H1 (cell line): ENCODE data around the gene FUBP3. TPM values are rescaled to one million over a fixed set of nuclear protein-coding genes. Genes with fewer than 3 reads are reported as not detected.
A peak's percentile ranks its signal among the peaks of the same experiment; 100 is the strongest.

Experiments
- BACH1 ChIP-seq: IDR thresholded peaks from 2 replicates; pipeline ENCODE4 v1.6.1; 2012; ENCODE audit warnings: low read length, improper control_type of control experiment
- CBX5 ChIP-seq: fragments of 300-800, 300-1000 bp; sonication (generic); IDR thresholded peaks from 2 replicates; pipeline ENCODE4 v1.7.1; 2016; ENCODE audit warnings: antibody characterized with exemption, low read length, low read depth
- CBX8 ChIP-seq: fragments of 300-800, 300-1000 bp; sonication (generic); IDR thresholded peaks from 2 replicates; pipeline ENCODE4 v1.7.1; 2016; ENCODE audit warnings: low read depth, low read length, borderline replicate concordance
- EGR1 ChIP-seq: IDR thresholded peaks from 2 replicates; pipeline ENCODE4 v1.6.1; 2011; ENCODE audit warnings: low read depth, low read length, borderline replicate concordance
- GTF2F1 ChIP-seq: IDR thresholded peaks from 2 replicates; pipeline ENCODE4 v1.6.1; 2012; ENCODE audit warnings: low read depth, low read length, improper control_type of control experiment, borderline replicate concordance
- HDAC2 ChIP-seq, 2 experiments: fragments of 300-600 bp in 1 of 2; sonication (generic) in 1 of 2; IDR thresholded peaks; 2 replicates each; pipeline ENCODE4 v1.6.1; 2011 to 2012; ENCODE audit warnings: low read depth in 2 of 2, low read length in 2 of 2, mild to moderate bottlenecking in 2 of 2, moderate library complexity in 2 of 2, borderline replicate concordance in 1 of 2, inconsistent platforms in 1 of 2
- KDM5A ChIP-seq: fragments of 200-600 bp; IDR thresholded peaks from 2 replicates; pipeline ENCODE4 v1.7.1; 2012; ENCODE audit warnings: mild to moderate bottlenecking, low read length, inconsistent platforms, mixed read lengths
- POLR2AphosphoS5 ChIP-seq: IDR thresholded peaks from 2 replicates; pipeline ENCODE4 v1.6.1; 2011; ENCODE audit warnings: low read depth, low read length
- POU5F1 ChIP-seq: IDR thresholded peaks from 2 replicates; pipeline ENCODE4 v1.6.1; 2011; ENCODE audit warnings: low read depth, mild to moderate bottlenecking, low read length, moderate library complexity
- RAD21 ChIP-seq, 2 experiments: IDR thresholded peaks in 1 of 2; conservative IDR thresholded peaks in 1 of 2; 2 replicates each; pipeline ENCODE4 v1.6.1; 2011; ENCODE audit warnings: low read depth in 2 of 2, low read length in 2 of 2, improper control_type of control experiment in 1 of 2, inconsistent platforms in 1 of 2, mild to moderate bottlenecking in 1 of 2, moderate library complexity in 1 of 2
- RBBP5 ChIP-seq: IDR thresholded peaks from 2 replicates; pipeline ENCODE4 v1.7.1; 2012; ENCODE audit warnings: low read depth, mild to moderate bottlenecking, inconsistent platforms, low read length, moderate library complexity, borderline replicate concordance
- RFX5 ChIP-seq: IDR thresholded peaks from 2 replicates; pipeline ENCODE4 v1.6.1; 2011; ENCODE audit warnings: low read depth, low read length, improper control_type of control experiment, borderline replicate concordance
- RNF2 ChIP-seq: fragments of 200-900, 300-1000 bp; sonication (generic); IDR thresholded peaks from 2 replicates; pipeline ENCODE4 v1.7.1; 2016; ENCODE audit warnings: borderline replicate concordance, low read depth, mild to moderate bottlenecking, antibody characterized with exemption, low read length; ENCODE audit not compliant: poor library complexity, severe bottlenecking; ENCODE audit errors: missing control alignments
- SAP30 ChIP-seq: fragments of 300-600 bp; sonication (generic); IDR thresholded peaks from 2 replicates; pipeline ENCODE4 v1.7.1; 2012; ENCODE audit warnings: low read length, moderate library complexity, mild to moderate bottlenecking, inconsistent platforms; ENCODE audit not compliant: insufficient read depth, insufficient replicate concordance
- SIRT6 ChIP-seq: IDR thresholded peaks from one replicate; pipeline ENCODE4 v1.7.1; 2012; ENCODE audit warnings: low read length, inconsistent platforms
- SP1 ChIP-seq: IDR thresholded peaks from 2 replicates; pipeline ENCODE4 v1.6.1; 2011; ENCODE audit warnings: low read depth, low read length
- SP2 ChIP-seq: IDR thresholded peaks from 2 replicates; pipeline ENCODE4 v1.6.1; 2012; ENCODE audit warnings: mild to moderate bottlenecking, low read length, inconsistent platforms
- SP4 ChIP-seq: IDR thresholded peaks from 2 replicates; pipeline ENCODE4 v1.6.1; 2012; ENCODE audit warnings: low read length, inconsistent platforms
- SRF ChIP-seq: IDR thresholded peaks from 2 replicates; pipeline ENCODE4 v1.6.1; 2011; ENCODE audit warnings: mild to moderate bottlenecking, low read depth, low read length, moderate library complexity
- SUZ12 ChIP-seq: fragments of 200-600 bp; sonication (generic); IDR thresholded peaks from 2 replicates; pipeline ENCODE4 v1.6.1; 2012; ENCODE audit warnings: mild to moderate bottlenecking, inconsistent platforms, low read length, moderate library complexity, mixed read lengths
- TAF1 ChIP-seq: IDR thresholded peaks from 2 replicates; pipeline ENCODE4 v1.6.1; 2011; ENCODE audit warnings: mild to moderate bottlenecking, low read depth, low read length
- TBP ChIP-seq: IDR thresholded peaks from 2 replicates; pipeline ENCODE4 v1.6.1; 2011; ENCODE audit warnings: low read depth, low read length, improper control_type of control experiment
- YY1 ChIP-seq: IDR thresholded peaks from 2 replicates; pipeline ENCODE4 v1.6.1; 2011; ENCODE audit warnings: low read depth, mild to moderate bottlenecking, low read length
- ZNF274 ChIP-seq: IDR thresholded peaks from 2 replicates; pipeline ENCODE4 v1.7.0; 2012; ENCODE audit warnings: low read length, borderline replicate concordance; ENCODE audit errors: extremely low read depth
- polyA plus RNA-seq, 7 experiments: library from polyadenylated mRNA; depleted of rRNA in 3 of 7; stranded (reverse) in 5 of 7; unstranded in 2 of 7; fragments of >200 nt in 5 of 7; fragments of 200-250 nt in 2 of 7; gene quantifications; 1 replicate in 5 of 7; 2 replicates in 1 of 7; 4 replicates in 1 of 7; pipeline versions ENCODE4 v1.2.1 to v1.2.3, GENCODE V29; 2011 to 2013; ENCODE audit warnings: missing spikeins in 2 of 7, mixed read lengths in 2 of 7
- total RNA-seq: library from RNA; stranded (reverse); fragmentation: NEBNext Ultra II Directional; extraction: Animal tissue kit (Norgen Biotek cat#: 25700); gene quantifications from 2 replicates; pipeline ENCODE4 v1.2.1, GENCODE V29; 2021
- TF ChIP-seq, protein P1 (sequence below): IDR thresholded peaks from 2 replicates; pipeline ENCODE4 v1.6.1; 2012; ENCODE audit warnings: inconsistent platforms

Gene FUBP3
- total and polyA plus RNA-seq, 2 of the 8 experiments (the other 6 are each of a cell fraction or from before 2014, with no cell fraction given), result 23.7 to 76.4 TPM

DNA sequence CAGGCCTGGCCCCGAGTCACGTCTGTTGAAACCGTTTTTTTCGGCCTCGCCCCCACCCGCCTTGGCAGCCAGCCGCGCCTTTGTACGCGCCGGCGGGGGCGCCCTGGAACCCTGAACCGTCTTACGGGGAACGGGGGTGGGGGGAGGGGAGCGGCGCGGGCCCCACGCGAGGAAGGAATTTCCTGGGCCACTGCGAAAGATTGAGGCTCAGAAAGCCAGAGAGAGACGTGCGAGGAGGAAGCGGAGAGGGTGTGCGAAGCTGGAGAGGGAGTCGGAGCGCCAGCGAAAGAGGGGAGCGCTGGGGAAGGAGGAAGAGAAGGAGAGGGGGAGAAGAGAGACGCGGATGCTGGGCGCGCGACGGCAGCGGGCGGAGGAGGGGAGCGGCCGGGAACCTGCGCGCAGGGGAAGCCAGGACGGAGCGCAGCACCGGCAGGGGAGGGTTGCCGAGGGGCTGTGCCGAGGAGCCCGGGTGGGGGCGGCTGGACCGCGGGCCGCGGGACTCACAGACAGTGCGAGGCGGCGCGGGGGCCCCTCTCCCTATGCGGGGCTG, 80.4 kb downstream of the FUBP3 start (continued):
- TF ChIP-seq RBBP5, result peak; percentile 48; the same call in 1 of the 2 replicates
- TF ChIP-seq SP4, result no peak
- TF ChIP-seq ZNF274, result no peak
- no peak for TF ChIP-seq RFX5
- no peak for TF ChIP-seq SRF
- no peak for TF ChIP-seq KDM5A
- TF ChIP-seq GTF2F1, result no peak
- no peak for TF ChIP-seq BACH1
- TF ChIP-seq HDAC2 (IDR thresholded peaks at IDR 0.05; ENCODE audit: borderline replicate concordance in 1 of 2, low read depth in 2 of 2, low read length in 2 of 2), result no peak
- no peak for TF ChIP-seq CBX8
- no peak for TF ChIP-seq SP2
- no peak for TF ChIP-seq SIRT6
- TF ChIP-seq, protein P1, sequence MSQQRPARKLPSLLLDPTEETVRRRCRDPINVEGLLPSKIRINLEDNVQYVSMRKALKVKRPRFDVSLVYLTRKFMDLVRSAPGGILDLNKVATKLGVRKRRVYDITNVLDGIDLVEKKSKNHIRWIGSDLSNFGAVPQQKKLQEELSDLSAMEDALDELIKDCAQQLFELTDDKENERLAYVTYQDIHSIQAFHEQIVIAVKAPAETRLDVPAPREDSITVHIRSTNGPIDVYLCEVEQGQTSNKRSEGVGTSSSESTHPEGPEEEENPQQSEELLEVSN, result no peak
- TF ChIP-seq YY1, result no peak
- no peak for TF ChIP-seq POLR2AphosphoS5
- TF ChIP-seq TAF1, result no peak
- no peak for TF ChIP-seq SP1
- peak in 1 of 2 experiments; percentile 7; a peak in 1 of 4 replicates for TF ChIP-seq RAD21 (IDR thresholded peaks at IDR 0.05 in 1 of 2, conservative IDR thresholded peaks at IDR 0.05 in 1 of 2; ENCODE audit: low read depth in 2 of 2, low read length in 2 of 2)
- TF ChIP-seq SAP30, result no peak
- TF ChIP-seq CBX5, result no peak
- TF ChIP-seq TBP, result no peak
- no peak for TF ChIP-seq POU5F1
- TF ChIP-seq EGR1, result peak; percentile 89
- TF ChIP-seq RNF2, result peak; percentile 59
- peak; percentile 44 for TF ChIP-seq SUZ12
